Mesendoderm (in vitro differentiated cells): ENCODE data around the gene TMEM132A.

ENCODE experiments used
- DNase-seq: peaks from one replicate; pipeline ENCODE4 v3.0.0; 2013
- H2AK5ac ChIP-seq: 2 replicates; pipeline ENCODE4 v1.6.1; 2013; ENCODE audit warnings: low read length, inconsistent platforms
- H2BK120ac ChIP-seq: 2 replicates; pipeline ENCODE4 v1.6.1; 2013; ENCODE audit warnings: low read depth, mild to moderate bottlenecking, low read length, moderate library complexity, mixed read lengths
- H2BK15ac ChIP-seq: replicated peaks from 2 replicates; pipeline ENCODE4 v1.6.1; 2013; ENCODE audit warnings: low read depth, mild to moderate bottlenecking, moderate library complexity
- H2BK5ac ChIP-seq: 2 replicates; pipeline ENCODE4 v1.6.1; 2013; ENCODE audit warnings: low read length, inconsistent platforms
- H3K18ac ChIP-seq: 2 replicates; pipeline ENCODE4 v1.6.1; 2013; ENCODE audit warnings: mild to moderate bottlenecking, low read length, mixed read lengths
- H3K23ac ChIP-seq: one replicate; pipeline ENCODE4 v1.6.1; 2013; ENCODE audit warnings: low read length
- H3K27ac ChIP-seq: 2 replicates; pipeline ENCODE4 v1.5.1; 2013; ENCODE audit warnings: low read depth, mild to moderate bottlenecking, inconsistent platforms, low read length, moderate library complexity
- H3K27me3 ChIP-seq: 2 replicates; pipeline ENCODE4 v1.6.1; 2013; ENCODE audit warnings: low read length, control low read depth, mild to moderate bottlenecking, inconsistent platforms; ENCODE audit not compliant: insufficient read depth, poor library complexity
- H3K36me3 ChIP-seq: 2 replicates; pipeline ENCODE4 v1.6.1; 2013; ENCODE audit warnings: low read length, inconsistent platforms; ENCODE audit not compliant: control insufficient read depth, insufficient read depth
- H3K4ac ChIP-seq: one replicate; pipeline ENCODE4 v1.6.1; 2013; ENCODE audit warnings: low read depth, mild to moderate bottlenecking, low read length, moderate library complexity
- H3K4me1 ChIP-seq: 2 replicates; pipeline ENCODE4 v1.6.1; 2013; ENCODE audit warnings: low read depth, low read length, inconsistent platforms; ENCODE audit not compliant: control insufficient read depth
- H3K4me2 ChIP-seq: 2 replicates; pipeline ENCODE4 v1.6.1; 2013; ENCODE audit warnings: low read length
- H3K4me3 ChIP-seq: 2 replicates; pipeline ENCODE4 v1.5.1; 2013; ENCODE audit warnings: mild to moderate bottlenecking, low read length
- H3K56ac ChIP-seq: one replicate; pipeline ENCODE4 v1.6.1; 2013; ENCODE audit warnings: low read length
- H3K79me1 ChIP-seq: 2 replicates; pipeline ENCODE4 v1.6.1; 2013; ENCODE audit warnings: low read length, inconsistent platforms
- H3K79me2 ChIP-seq: 2 replicates; pipeline ENCODE4 v1.6.1; 2013; ENCODE audit warnings: mild to moderate bottlenecking, low read length; ENCODE audit not compliant: control insufficient read depth, insufficient read depth
- H3K9ac ChIP-seq: 2 replicates; pipeline ENCODE4 v1.6.1; 2013; ENCODE audit warnings: low read length, inconsistent platforms
- H4K5ac ChIP-seq: one replicate; pipeline ENCODE4 v1.6.1; 2013; ENCODE audit warnings: low read length
- H4K8ac ChIP-seq: one replicate; pipeline ENCODE4 v1.6.1; 2013; ENCODE audit warnings: low read depth, mild to moderate bottlenecking, control low read depth, low read length, moderate library complexity
- WGBS: extraction: QIAGEN DNeasy Blood & Tissue Kit; methylation state at CpG from one replicate; pipeline ENCODE4 v1.1.7; 2013; ENCODE audit warnings: low lambda C conversion rate, missing lambda C conversion rate; ENCODE audit not compliant: insufficient coverage; ENCODE audit errors: extremely low coverage; 5-methylcytosine and 5-hydroxymethylcytosine counted together

Gene TMEM132A

GRCh38 chr11:60891103-60891741 lies 33.0 kb upstream of the TMEM132A start:
- Histone ChIP-seq H3K79me1 (no peaks in the 10 kb centered on the region), H2AK5ac (no peak overlapping the region), H3K18ac (no peak overlapping the region), H3K4me2 (no peak overlapping the region), H3K27ac (no peak overlapping the region), H3K9ac (no peak overlapping the region), H2BK15ac (no peak overlapping the region), H3K56ac (no peak overlapping the region), H3K4me3 (no peak overlapping the region), H2BK120ac (no peak overlapping the region), H4K5ac (no peak overlapping the region), H3K36me3 (peaks cover 6% of the 10 kb centered on the region), H3K79me2 (no peaks in the 10 kb centered on the region), H3K27me3 (no peaks in the 10 kb centered on the region), H3K23ac (no peak overlapping the region), H4K8ac (no peak overlapping the region), H3K4ac (no peak overlapping the region), H2BK5ac (no peak overlapping the region), H3K4me1 (no peaks in the 10 kb centered on the region)
- WGBS = no CpG with 5 or more reads among the region's 7 CpGs
- no peak for DNase-seq

GRCh38 chr11:60895687-60896086 lies 28.6 kb upstream of the TMEM132A start:
- H4K8ac ChIP-seq = no peak overlapping the region
- DNase-seq = no peak
- no peak overlapping the region for H3K4ac ChIP-seq
- H3K4me2 ChIP-seq = no peak overlapping the region
- H3K4me3 ChIP-seq = no peak overlapping the region
- no peak overlapping the region for H2BK120ac ChIP-seq
- no peak overlapping the region for H3K56ac ChIP-seq
- WGBS = no CpG with 5 or more reads among the region's 5 CpGs
- H3K4me1 ChIP-seq = no peaks in the 10 kb centered on the region
- no peak overlapping the region for H3K23ac ChIP-seq
- H3K27me3 ChIP-seq = no peaks in the 10 kb centered on the region
- H2BK5ac ChIP-seq = no peak overlapping the region
- peaks cover 23% of the 10 kb centered on the region for H3K36me3 ChIP-seq
- peaks cover 2% of the 10 kb centered on the region for H3K79me1 ChIP-seq
- no peaks in the 10 kb centered on the region for H3K79me2 ChIP-seq
- H3K27ac ChIP-seq = no peak overlapping the region
- H3K9ac ChIP-seq = no peak overlapping the region
- H2BK15ac ChIP-seq = no peak overlapping the region
- no peak overlapping the region for H3K18ac ChIP-seq
- H2AK5ac ChIP-seq = no peak overlapping the region
- no peak overlapping the region for H4K5ac ChIP-seq

- Histone ChIP-seq H3K27ac (no peak overlapping the region), H3K79me1 (peaks cover 3% of the 10 kb centered on the region), H2BK5ac (no peak overlapping the region), H3K4me2 (no peak overlapping the region), H2BK120ac (no peak overlapping the region), H4K8ac (no peak overlapping the region), H3K27me3 (no peaks in the 10 kb centered on the region), H3K18ac (no peak overlapping the region), H3K9ac (no peak overlapping the region), H3K23ac (no peak overlapping the region), H3K79me2 (peaks cover 2% of the 10 kb centered on the region), H3K56ac (no peak overlapping the region), H3K4ac (no peak overlapping the region), H4K5ac (no peak overlapping the region), H3K36me3 (peaks cover 32% of the 10 kb centered on the region), H3K4me1 (no peaks in the 10 kb centered on the region), H2AK5ac (no peak overlapping the region), H2BK15ac (no peak overlapping the region), H3K4me3 (no peak overlapping the region)
- WGBS = no CpG with 5 or more reads among the region's 4 CpGs
- DNase-seq = no peak
Measured at GRCh38 chr11:60897496-60897895, 26.8 kb upstream of the TMEM132A start.

GRCh38 chr11:60899046-60899936 lies 25.0 kb upstream of the TMEM132A start:
- H3K56ac ChIP-seq = no peak overlapping the region
- H3K79me1 ChIP-seq = peaks cover 17% of the 10 kb centered on the region
- H3K4ac ChIP-seq = no peak overlapping the region
- H4K8ac ChIP-seq = no peak overlapping the region
- H2BK120ac ChIP-seq = no peak overlapping the region
- DNase-seq = peak; percentile 83
- no peak overlapping the region for H2BK5ac ChIP-seq
- no peaks in the 10 kb centered on the region for H3K27me3 ChIP-seq
- no CpG with 5 or more reads among the region's 12 CpGs for WGBS
- no peak overlapping the region for H3K23ac ChIP-seq
- H3K9ac ChIP-seq = no peak overlapping the region
- no peaks in the 10 kb centered on the region for H3K4me1 ChIP-seq
- no peak overlapping the region for H3K4me2 ChIP-seq
- no peak overlapping the region for H3K4me3 ChIP-seq
- H2BK15ac ChIP-seq = no peak overlapping the region
- peaks cover 20% of the 10 kb centered on the region for H3K79me2 ChIP-seq
- no peak overlapping the region for H3K27ac ChIP-seq
- no peak overlapping the region for H4K5ac ChIP-seq
- no peak overlapping the region for H2AK5ac ChIP-seq
- H3K18ac ChIP-seq = no peak overlapping the region
- peaks cover 37% of the 10 kb centered on the region for H3K36me3 ChIP-seq

- H3K4me3 ChIP-seq = no peak overlapping the region
- no peak overlapping the region for H3K9ac ChIP-seq
- H3K36me3 ChIP-seq = peaks cover 36% of the 10 kb centered on the region
- DNase-seq = no peak
- H3K4me1 ChIP-seq = no peaks in the 10 kb centered on the region
- no peak overlapping the region for H3K4me2 ChIP-seq
- no peak overlapping the region for H2BK120ac ChIP-seq
- no peak overlapping the region for H3K4ac ChIP-seq
- no peak overlapping the region for H3K56ac ChIP-seq
- H2BK5ac ChIP-seq = no peak overlapping the region
- no CpG with 5 or more reads among the region's 4 CpGs for WGBS
- H3K18ac ChIP-seq = no peak overlapping the region
- H2AK5ac ChIP-seq = no peak overlapping the region
- H3K79me1 ChIP-seq = peaks cover 17% of the 10 kb centered on the region
- no peak overlapping the region for H2BK15ac ChIP-seq
- no peak overlapping the region for H3K23ac ChIP-seq
- no peak overlapping the region for H4K5ac ChIP-seq
- H3K79me2 ChIP-seq = peaks cover 26% of the 10 kb centered on the region
- H4K8ac ChIP-seq = no peak overlapping the region
- no peaks in the 10 kb centered on the region for H3K27me3 ChIP-seq
- H3K27ac ChIP-seq = no peak overlapping the region
Measured at GRCh38 chr11:60899977-60900376, 24.3 kb upstream of the TMEM132A start.
